ENCODE results near the gene GMDS.

DNA sequence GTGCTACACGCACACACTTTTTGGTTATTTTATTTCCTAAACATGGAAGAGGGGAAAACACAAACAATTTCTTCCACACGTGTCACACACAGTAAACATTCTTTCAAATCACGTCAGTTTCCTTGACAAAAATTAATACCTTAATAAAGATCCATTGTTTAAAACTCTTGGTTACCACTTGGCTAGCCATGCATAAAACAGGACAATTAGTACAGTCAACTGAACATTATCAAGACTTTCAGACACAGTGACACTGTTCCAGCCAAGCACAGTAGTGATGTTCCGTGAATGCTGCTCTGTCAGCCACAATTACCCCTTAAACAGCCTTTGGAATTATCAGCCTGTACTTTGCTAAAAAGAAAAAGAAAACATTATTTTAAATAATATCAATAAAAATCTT, 50.8 kb downstream of the GMDS start:
- TF ChIP-seq CTCF (IDR thresholded peaks at IDR 0.05; ENCODE audit: low read depth, low read length) = no peak
- no peak for TF ChIP-seq EZH2phosphoT487 (IDR thresholded peaks at IDR 0.05; ENCODE audit: low read depth)

All from OCI-LY3 (cell line).